NCI-H2196 treated with DMSO at 0.1 percent for 48 hours (cell line): ENCODE measurements around the gene COL25A1.
"Not testable (repeated sequence)": the region's sequence is repeated elsewhere in the genome, so short reads cannot be mapped to it uniquely, and the experiment has no call there.

ENCODE experiments used
- DNase-seq: peaks from one replicate; lab custom pipeline; 2025; ENCODE audit not compliant: unreplicated experiment; lab: John Stamatoyannopoulos, UW

COL25A1 gene

DNA sequence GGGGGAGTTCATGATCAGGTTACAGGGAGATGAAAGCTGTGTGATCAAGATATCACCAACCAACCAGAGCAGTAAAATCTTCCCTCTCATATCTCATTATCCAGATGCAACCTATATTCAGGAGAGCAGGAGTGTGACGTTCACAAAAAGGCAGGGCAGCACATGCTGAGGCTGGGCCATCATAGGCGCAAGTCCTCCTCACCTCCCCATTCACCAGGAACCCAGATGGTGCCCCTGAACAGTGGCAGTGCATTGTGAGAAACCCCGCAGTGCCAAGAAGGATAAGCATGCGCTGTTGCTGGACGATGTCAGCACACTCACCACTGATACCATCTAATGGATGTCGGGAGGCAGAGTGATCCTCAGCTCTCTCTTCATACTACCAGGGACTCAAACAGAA is 170.9 kb downstream of the COL25A1 start:
- no peak for DNase-seq

- DNase-seq: no peak
These were observed 173.9 kb downstream of the COL25A1 start for GRCh38 chr4:109128589-109128988.

DNA sequence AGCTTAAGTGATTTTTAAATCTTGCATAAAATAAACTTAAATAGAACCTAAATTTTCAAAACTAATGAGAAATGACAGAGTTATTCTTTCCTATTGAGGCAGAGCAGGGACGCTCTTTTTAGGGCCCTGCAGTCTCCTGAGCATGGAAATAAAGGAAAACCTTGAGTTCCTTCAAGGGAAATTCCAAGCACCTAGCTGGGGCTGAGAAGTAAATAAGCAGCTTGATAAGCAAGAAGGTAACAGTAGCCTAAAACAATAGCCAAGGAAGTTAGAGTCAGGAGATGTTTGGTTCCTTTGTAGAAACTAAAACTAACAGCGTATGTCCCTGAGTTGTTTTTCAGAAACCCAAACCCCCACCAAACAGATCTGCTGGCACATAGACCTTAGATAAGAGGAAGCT is 174.6 kb downstream of the COL25A1 start:
- DNase-seq: no peak

DNA sequence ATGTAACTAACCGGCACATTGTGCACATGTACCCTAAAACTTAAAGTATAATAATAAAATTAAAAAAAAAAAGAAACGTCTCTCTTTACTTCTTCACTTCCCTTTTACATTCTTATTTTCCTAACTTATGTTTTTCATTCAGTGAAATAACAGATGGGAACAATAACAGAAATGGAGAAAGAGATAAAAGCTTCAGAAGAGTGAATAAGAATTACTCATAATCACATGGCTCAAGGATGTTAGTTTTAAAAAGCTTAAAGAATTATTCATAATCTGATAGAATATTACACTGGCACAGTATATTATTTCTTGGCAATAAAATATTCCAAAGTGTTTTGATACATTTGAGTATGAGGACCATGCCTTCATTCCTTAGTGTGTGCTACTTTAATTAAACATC is 175.6 kb downstream of the COL25A1 start:
- DNase-seq: no peak

GRCh38 chr4:109125084-109125483 is 177.4 kb downstream of the COL25A1 start:
- DNase-seq: no peak

- DNase-seq: no peak
These were observed 178.5 kb downstream of the COL25A1 start for GRCh38 chr4:109123951-109124350.

DNA sequence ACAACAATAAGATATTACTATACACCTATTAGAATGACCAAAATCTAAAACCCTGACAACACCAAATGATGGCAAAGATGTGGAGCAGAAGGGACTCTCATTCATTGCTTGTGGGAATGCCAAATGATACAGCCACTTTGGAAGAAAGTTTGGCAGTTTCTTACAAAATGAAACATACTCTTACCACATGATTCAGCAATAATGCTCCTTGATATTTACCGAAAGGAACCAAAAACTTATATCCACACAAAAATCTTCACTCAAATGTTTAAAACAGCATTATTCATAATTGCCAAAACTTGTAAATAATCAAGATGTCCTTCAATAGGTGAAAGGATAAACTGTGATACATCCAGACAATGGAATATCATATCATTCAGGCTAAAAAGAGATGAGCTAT is 180.9 kb downstream of the COL25A1 start:
- no peak for DNase-seq

- DNase-seq: no peak
These were observed 182.6 kb downstream of the COL25A1 start for GRCh38 chr4:109119852-109120251.

DNA sequence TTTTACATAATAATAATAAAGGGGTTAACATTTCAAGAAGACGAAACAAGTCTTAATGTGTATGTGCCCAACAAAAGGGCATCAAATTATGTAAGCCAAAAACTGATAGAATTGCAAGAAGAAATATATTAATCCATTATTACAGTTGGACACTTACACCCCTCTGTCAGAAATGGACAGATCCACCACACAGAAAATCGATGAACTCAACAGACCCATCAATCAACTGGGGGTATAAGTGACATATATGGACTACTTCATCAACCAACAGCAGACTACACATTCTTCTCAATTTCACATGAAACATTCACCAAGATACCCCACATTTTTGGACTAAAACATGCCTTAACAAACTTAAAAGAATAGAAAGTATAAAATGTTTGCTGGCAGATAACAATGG is 183.8 kb downstream of the COL25A1 start:
- no peak for DNase-seq

DNA sequence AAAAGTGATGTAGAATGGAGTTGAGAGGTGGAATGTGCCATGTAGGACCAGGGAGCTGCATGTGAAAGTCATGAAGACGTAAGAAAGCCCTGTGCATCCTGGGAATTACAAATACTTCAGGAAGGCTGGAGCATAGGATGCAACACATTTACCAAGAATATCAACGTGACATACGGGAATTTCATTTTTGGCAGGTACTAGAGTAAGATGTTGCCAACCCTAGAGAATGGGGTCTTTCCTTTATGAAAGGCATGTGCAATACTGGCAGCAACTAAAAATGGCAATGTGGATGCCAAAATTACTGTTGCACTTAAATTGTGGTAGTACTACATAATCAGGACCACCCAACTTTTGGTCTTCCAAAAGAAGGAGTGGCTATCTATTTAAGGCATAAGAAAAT is 188.0 kb downstream of the COL25A1 start:
- no peak for DNase-seq

GRCh38 chr4:109113521-109113920 is 188.9 kb downstream of the COL25A1 start:
- no peak for DNase-seq

GRCh38 chr4:109111031-109111430 is 191.4 kb downstream of the COL25A1 start:
- no peak for DNase-seq

- DNase-seq: not testable (repeated sequence)
These were observed 194.2 kb downstream of the COL25A1 start for GRCh38 chr4:109108215-109108614.

GRCh38 chr4:109094056-109094455 is 208.4 kb downstream of the COL25A1 start:
- no peak for DNase-seq

GRCh38 chr4:109091727-109092409 is 210.6 kb downstream of the COL25A1 start:
- no peak for DNase-seq

DNA sequence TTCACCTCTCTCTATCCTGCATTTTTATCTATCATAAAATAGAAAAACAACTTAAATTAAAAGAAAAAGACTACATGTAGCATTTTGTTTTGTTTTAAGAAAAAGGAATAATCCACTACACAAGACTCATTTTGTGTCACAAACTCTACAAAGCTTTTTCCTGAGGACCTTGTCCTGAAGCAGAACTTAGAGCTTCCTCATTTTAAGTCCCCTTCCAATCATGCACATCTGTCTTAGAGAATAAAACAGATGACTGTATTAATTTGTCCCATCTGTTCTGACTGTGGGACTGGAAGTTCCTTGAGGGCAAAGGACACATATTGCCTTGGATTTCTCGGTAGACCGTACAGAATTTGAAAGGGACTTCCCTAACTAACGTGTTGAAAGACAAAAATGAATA is 218.5 kb downstream of the COL25A1 start:
- DNase-seq: no peak

DNA sequence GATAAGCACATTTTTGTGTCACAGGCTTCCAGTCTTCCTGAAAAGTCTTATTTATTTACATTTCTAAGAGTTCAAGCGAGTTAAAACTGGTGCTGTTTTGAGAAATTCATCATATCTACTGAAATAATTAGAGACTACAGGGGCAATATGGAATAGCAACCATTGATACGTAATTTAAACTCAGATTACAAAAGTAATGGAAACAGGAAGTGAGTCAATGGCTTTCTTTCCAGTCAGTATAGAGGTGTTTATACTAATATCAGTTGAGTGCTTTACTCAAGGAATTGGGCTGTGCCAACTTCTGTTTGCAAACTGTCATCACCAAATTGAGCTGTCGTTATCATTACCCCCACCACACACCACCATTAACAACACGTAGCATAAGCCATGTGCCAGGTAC is 222.7 kb downstream of the COL25A1 start:
- no peak for DNase-seq

DNA sequence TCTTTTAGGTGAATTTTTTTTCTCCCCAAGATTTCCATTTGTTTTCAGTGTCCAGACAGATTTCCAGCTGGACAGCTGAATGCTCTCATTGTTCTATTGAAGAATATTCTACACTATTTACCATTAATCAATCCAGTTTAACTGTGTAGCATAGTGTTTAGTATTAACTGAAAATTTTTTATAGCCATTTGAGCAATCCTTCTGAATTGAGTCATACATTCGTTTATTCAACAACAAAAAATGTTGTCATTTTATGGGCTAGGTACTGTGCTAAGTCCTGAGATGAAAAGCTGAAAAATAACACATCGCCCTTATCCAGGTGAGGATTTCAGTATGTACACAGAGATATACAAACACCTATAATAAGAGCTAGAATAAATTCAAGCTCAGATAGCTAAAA is 223.3 kb downstream of the COL25A1 start:
- no peak for DNase-seq

- DNase-seq: no peak
These were observed 223.7 kb downstream of the COL25A1 start for GRCh38 chr4:109078724-109079123.

DNA sequence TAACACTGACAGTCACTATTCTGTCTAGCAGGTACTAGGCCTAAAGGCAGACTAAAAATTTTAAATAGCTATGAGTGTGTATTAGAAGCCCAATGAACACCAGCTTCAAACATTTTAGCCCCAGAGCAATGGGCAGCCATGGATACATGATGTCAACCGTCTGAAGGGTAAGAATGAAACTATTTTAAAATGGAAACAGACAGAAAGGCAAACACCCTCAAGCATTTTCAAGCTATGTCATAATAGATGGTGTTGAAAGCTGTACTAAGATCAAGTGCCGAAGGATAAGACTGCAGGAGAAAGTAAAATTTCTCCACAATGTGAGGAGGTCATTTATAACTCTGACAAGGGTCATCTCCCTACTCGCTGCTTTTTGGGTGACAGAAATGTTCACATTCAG is 225.0 kb downstream of the COL25A1 start:
- DNase-seq: no peak

- not testable (repeated sequence) for DNase-seq
These were observed 225.7 kb downstream of the COL25A1 start for GRCh38 chr4:109076709-109077108.

- DNase-seq: no peak
These were observed 226.8 kb downstream of the COL25A1 start for GRCh38 chr4:109075621-109076020.

GRCh38 chr4:109072595-109072994 is 229.9 kb downstream of the COL25A1 start:
- no peak for DNase-seq
